Activated CD4-positive, alpha-beta T cell treated with anti-CD3 and anti-CD28 coated beads, Interleukin-2, amount 10 ng/mL, durations not matched to agents 24 days and 14 days (primary cell): ENCODE data around the gene ZMYND8. TPM values are rescaled to one million over a fixed set of nuclear protein-coding genes. Genes with fewer than 3 reads are reported as not detected.

Experiments
- DNase-seq: peaks from one replicate; pipeline ENCODE4 v3.0.0; 2022
- H3K27ac Mint-ChIP-seq: one replicate; pipeline ENCODE4 v1.8.0; 2022; ENCODE audit warnings: mild to moderate bottlenecking, mixed read lengths
- H3K27me3 Mint-ChIP-seq: one replicate; pipeline ENCODE4 v1.8.0; 2022; ENCODE audit warnings: mixed read lengths
- H3K36me3 Mint-ChIP-seq: one replicate; pipeline ENCODE4 v1.8.0; 2022; ENCODE audit warnings: low read depth, mild to moderate bottlenecking, mixed read lengths
- H3K4me1 Mint-ChIP-seq: one replicate; pipeline ENCODE4 v1.8.0; 2021; ENCODE audit warnings: mixed read lengths
- H3K4me3 Mint-ChIP-seq: one replicate; pipeline ENCODE4 v1.8.0; 2022; ENCODE audit warnings: mild to moderate bottlenecking, moderate library complexity, mixed read lengths
- H3K9me3 Mint-ChIP-seq: one replicate; pipeline ENCODE4 v1.8.0; 2021; ENCODE audit warnings: mixed read lengths
- intact Hi-C: fragments of 100-400 bp; cut with micrococcal nuclease; formaldehyde crosslinking; loops from one replicate; pipeline ENCODE4 v1.15.1; 2023
- total RNA-seq: library from RNA; stranded (reverse); gene quantifications from 2 replicates; pipeline ENCODE4 v1.2.3, GENCODE V29; 2022

Gene ZMYND8
- total RNA-seq, 1 donor from 2014 or later, result 38.1 TPM

- H3K4me3 Mint-ChIP-seq, result no peak overlapping the region
- H3K36me3 Mint-ChIP-seq, result no peaks in the 10 kb centered on the region
- DNase-seq, result no peak
- no peaks in the 10 kb centered on the region for H3K9me3 Mint-ChIP-seq
- H3K27ac Mint-ChIP-seq, result no peak overlapping the region
- intact Hi-C loops, result no loop called here
- no peaks in the 10 kb centered on the region for H3K27me3 Mint-ChIP-seq
- peaks cover 37% of the 10 kb centered on the region for H3K4me1 Mint-ChIP-seq
Observed at GRCh38 chr20:47361057-47361915, 4.8 kb upstream of the ZMYND8 start.

DNA sequence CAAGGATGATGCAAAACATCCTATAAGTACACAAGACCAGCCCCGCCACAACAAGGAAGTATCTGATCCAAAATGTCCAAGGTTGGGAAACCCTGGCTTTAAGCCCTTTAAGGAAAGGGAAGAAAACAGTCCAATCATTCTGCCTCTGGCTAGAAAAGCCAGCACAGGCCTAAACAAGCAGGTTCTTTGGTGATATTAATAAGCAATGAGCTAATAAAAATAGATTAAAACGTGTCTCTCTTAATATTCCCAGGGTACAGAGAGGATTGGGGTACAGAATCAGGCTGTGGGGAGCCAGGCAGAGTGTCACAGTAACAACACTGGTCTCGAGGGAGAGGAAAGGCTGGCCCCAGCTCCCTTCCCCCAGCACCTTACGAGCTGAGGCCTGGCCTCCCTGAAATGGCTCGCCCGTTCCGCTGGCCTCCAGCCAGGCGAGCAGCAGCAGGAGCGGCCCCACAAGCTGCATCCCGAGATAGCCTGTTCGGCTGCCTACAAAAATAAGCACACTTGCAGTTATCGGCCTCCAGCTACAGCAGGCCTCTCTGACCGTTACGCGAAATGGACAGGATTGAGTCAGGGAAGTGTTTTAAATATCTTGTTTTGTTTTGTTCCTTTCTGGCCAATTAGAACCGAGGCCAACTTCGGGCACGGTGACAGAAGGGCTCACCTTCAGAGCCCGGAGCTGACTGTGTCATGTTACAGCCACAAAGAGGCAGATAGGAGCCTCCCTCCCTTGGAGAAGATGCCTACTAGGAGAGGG, 4.0 kb upstream of the ZMYND8 start:
- Mint-ChIP-seq H3K27ac (no peak overlapping the region), H3K36me3 (peaks cover 4% of the 10 kb centered on the region), H3K4me3 (no peak overlapping the region), H3K4me1 (peaks cover 41% of the 10 kb centered on the region), H3K9me3 (no peaks in the 10 kb centered on the region), H3K27me3 (no peaks in the 10 kb centered on the region)
- no peak for DNase-seq
- intact Hi-C loops, result no loop called here

DNA sequence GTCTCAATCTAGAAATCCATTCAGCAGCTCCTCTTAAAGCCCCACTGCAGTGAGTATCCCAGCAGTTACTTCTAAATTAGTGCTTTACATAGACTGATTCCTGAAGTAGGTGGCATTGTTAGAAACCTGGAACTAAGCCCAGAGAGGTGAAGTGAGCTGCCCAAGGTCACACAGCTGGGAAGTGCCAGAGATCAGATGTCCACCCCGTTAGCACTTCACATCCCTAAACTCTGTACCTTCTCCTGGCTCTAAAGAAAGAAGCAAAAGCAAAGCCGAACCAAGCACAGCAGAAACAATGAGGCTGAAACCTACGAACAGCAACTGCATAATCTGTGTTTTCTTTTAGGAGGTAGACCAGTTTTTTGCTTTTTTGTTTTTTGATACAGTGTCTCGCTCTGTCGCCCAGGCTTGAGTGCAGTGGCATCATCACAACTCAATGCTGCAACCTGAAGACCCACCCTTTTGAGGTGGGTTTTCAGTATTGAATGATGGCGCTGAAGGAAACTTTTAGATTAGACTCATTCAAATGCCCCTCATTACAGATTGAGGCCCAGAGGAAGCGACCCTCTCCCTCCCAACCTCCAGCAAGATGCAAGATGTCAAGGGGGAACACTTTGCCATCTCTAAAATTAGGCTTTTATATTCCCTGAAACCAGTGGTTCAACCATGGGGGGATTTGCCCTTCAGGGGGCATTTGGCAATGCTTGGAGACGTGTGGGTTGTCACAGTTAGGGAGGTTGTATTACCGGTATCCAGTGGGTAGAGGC, 3.2 kb upstream of the ZMYND8 start:
- Mint-ChIP-seq H3K9me3 (no peaks in the 10 kb centered on the region), H3K27me3 (no peaks in the 10 kb centered on the region), H3K4me1 (peaks cover 35% of the 10 kb centered on the region), H3K36me3 (peaks cover 7% of the 10 kb centered on the region), H3K4me3 (no peak overlapping the region), H3K27ac (peak overlapping the region; percentile 76)
- DNase-seq, result no peak
- intact Hi-C loops, result loop anchor here (5.0 kb wide), 3 partner anchors 42 to 672 kb away; partner anchors contain the start of genes NCOA3 and TP53RK

GRCh38 chr20:47358672-47359529, 2.4 kb upstream of the ZMYND8 start:
- peaks cover 13% of the 10 kb centered on the region for H3K36me3 Mint-ChIP-seq
- peak; percentile 62 for DNase-seq
- H3K9me3 Mint-ChIP-seq, result no peaks in the 10 kb centered on the region
- no peaks in the 10 kb centered on the region for H3K27me3 Mint-ChIP-seq
- intact Hi-C loops, result loop anchor here (5.0 kb wide), 3 partner anchors 42 to 672 kb away; partner anchors contain the start of genes NCOA3 and TP53RK
- H3K27ac Mint-ChIP-seq, result peak overlapping the region; percentile 76
- H3K4me3 Mint-ChIP-seq, result peak overlapping the region; percentile 38
- peaks cover 35% of the 10 kb centered on the region for H3K4me1 Mint-ChIP-seq

DNA sequence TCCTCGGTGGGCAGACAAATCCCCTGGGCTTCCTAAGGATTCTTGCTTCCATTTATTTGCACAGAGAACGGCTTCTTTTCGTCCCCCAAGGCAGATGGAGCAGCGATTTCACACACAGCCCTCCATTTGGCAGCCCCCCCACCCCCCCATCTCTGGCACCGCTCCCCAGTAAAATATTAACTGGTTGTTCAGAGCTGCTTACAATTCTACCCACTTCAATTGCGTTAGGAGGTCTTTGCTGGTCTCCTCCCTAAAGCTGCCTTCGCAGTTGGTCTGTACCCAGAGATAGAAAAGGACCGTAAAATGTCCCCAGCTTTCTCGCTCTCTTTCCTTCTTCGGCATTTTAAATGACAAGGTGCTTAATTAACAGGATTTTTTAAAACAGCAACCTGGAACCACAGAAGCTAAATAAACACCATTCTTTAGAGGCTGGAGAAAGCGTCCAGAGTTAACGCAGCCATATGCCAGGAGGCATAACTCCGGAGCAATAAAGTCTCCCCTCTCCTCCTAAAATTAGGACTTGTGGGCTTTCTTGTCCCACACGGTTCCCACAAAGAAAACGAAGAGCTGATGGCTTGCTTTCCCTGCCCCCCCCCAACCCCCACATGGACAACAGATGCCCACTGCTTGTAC, 1.7 kb upstream of the ZMYND8 start:
- Mint-ChIP-seq H3K27me3 (no peaks in the 10 kb centered on the region), H3K36me3 (peaks cover 16% of the 10 kb centered on the region), H3K4me1 (peaks cover 35% of the 10 kb centered on the region), H3K27ac (peak overlapping the region; percentile 99), H3K4me3 (peak overlapping the region; percentile 91), H3K9me3 (no peaks in the 10 kb centered on the region)
- no peak for DNase-seq
- intact Hi-C loops, result loop anchor here (5.0 kb wide), 3 partner anchors 41 to 671 kb away; partner anchors contain the start of genes NCOA3 and TP53RK

DNA sequence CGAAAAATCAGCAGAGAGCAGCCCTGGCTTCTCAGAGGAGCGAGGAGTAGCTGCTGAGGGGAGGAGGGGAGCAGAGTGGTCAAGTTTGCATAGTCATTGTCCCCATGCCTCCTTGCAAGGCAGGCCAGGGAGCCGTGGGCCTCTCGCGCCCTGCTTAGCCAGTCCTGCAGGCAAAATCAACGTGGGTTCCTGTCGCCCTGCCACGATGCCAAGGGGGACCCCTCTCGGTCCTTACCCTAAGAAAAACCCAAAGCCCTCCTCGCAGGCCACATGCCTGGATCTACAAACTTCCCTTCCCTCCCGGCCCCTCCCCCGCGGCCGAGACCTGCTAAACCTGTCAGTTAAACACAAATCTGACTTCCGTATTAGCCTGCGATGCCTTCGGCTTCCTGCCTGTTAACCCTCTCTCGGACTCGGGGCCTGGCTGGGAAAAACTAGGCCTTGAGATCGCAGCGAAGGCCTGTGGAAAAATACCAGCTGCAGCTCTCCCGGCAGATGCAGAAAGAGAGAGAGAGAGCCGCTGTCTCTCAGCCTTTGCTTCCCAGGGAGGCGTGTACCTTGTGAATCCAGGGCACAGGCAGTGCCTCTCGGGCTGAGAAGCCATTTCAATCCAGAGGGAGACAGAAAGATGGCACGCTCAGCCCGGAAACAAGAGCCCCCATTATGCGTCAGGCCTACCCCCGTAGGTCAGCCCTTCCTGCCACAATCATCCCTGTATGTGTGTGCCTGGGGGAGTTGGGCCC, 968 bp upstream of the ZMYND8 start:
- Mint-ChIP-seq H3K4me3 (peak overlapping the region; percentile 91), H3K27me3 (no peaks in the 10 kb centered on the region), H3K36me3 (peaks cover 22% of the 10 kb centered on the region), H3K27ac (peak overlapping the region; percentile 99), H3K9me3 (no peaks in the 10 kb centered on the region), H3K4me1 (peaks cover 30% of the 10 kb centered on the region)
- peak; percentile 90 for DNase-seq
- intact Hi-C loops, result loop anchor here (5.0 kb wide), 3 partner anchors 40 to 670 kb away; partner anchors contain the start of genes NCOA3 and TP53RK

DNA sequence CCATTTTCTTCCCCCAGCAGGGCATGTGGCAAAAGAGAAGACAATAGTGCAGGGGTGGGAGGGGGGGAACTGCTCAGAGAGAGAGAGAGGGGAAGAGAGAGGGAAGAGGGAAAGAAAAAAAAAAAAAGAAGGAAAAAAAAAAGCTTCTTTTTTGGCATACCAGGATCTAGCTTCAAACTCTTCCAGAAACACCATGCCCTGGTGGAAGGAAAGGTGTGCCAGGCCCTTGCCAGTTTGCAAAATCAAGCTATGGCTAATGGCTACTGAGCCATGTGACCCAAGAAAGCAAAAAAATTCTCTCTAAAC, 326 bp downstream of the ZMYND8 start:
- no peaks in the 10 kb centered on the region for H3K9me3 Mint-ChIP-seq
- H3K36me3 Mint-ChIP-seq, result peaks cover 29% of the 10 kb centered on the region
- intact Hi-C loops, result loop anchor here (1.0 to 5.0 kb wide), 4 partner anchors 39 to 669 kb away; partner anchors contain the start of genes NCOA3 and TP53RK
- H3K4me3 Mint-ChIP-seq, result peak overlapping the region; percentile 91
- peak overlapping the region; percentile 99 for H3K27ac Mint-ChIP-seq
- DNase-seq, result no peak
- H3K27me3 Mint-ChIP-seq, result no peaks in the 10 kb centered on the region
- peaks cover 30% of the 10 kb centered on the region for H3K4me1 Mint-ChIP-seq

DNA sequence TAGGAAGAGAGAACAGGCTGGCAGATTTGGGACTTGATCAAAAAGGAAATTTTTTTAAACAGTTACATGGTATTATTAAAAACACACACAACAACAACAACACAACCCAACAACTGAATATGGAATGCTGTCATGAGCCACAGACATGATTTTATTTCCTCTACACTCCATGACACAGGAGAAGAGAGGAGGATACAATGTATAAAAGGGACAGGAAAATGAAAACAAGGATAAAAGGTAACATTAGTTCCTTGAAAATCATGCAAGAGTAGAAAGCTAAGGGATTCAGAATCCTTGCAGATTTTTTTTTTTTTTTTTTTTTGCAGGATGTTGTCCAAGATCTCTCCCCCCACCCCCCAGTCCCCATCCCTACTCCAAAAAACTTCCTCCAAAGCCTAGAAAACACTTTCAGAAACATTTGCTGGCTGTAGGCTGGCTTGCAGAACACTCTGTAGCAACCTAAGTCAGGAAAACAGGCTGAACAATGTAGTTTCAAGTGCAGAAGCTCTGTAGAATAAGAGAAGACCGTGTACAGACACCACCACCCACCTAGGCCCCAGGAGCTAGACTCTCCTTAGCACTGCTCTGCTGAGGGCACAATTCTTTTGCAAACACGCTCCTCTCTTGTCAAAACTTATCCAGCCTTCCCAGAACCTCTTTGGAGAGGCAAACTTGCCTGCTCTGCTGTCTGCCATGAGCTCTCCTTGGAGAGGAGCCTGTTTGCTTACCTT, 845 bp downstream of the ZMYND8 start:
- intact Hi-C loops, result loop anchor here (1.0 to 5.0 kb wide), 5 partner anchors 25 to 668 kb away; partner anchors contain the start of genes NCOA3 and TP53RK
- Mint-ChIP-seq H3K36me3 (peaks cover 29% of the 10 kb centered on the region), H3K9me3 (no peaks in the 10 kb centered on the region), H3K4me3 (peak overlapping the region; percentile 91), H3K27me3 (no peaks in the 10 kb centered on the region), H3K27ac (peak overlapping the region; percentile 99), H3K4me1 (peaks cover 30% of the 10 kb centered on the region)
- peak; percentile 69 for DNase-seq

GRCh38 chr20:47354714-47355488, 1.6 kb downstream of the ZMYND8 start:
- peak; percentile 64 for DNase-seq
- Mint-ChIP-seq H3K36me3 (peaks cover 29% of the 10 kb centered on the region), H3K27ac (peak overlapping the region; percentile 99), H3K4me1 (peaks cover 30% of the 10 kb centered on the region), H3K27me3 (no peaks in the 10 kb centered on the region), H3K4me3 (peak overlapping the region; percentile 91), H3K9me3 (no peaks in the 10 kb centered on the region)
- intact Hi-C loops, result loop anchor here (2.0 to 5.0 kb wide), 4 partner anchors 26 to 668 kb away; partner anchors contain the start of genes NCOA3 and TP53RK

DNA sequence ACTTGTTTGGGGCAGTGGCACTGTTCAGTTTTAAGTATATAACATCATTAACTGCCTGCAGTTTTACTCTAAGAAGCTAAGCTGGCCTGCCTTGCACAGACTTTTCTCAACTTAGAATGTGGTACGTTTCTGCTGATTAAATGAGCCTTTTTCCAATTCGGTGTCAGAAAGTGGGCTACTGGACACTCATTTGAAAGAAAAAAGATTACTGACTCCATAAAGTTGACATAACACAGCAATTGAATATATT, 2.1 kb downstream of the ZMYND8 start:
- H3K9me3 Mint-ChIP-seq, result no peaks in the 10 kb centered on the region
- peak overlapping the region; percentile 91 for H3K4me3 Mint-ChIP-seq
- intact Hi-C loops, result loop anchor here (2.0 kb wide), 1 partner anchor 26 kb away; no protein-coding TSS in a partner anchor
- peak overlapping the region; percentile 99 for H3K27ac Mint-ChIP-seq
- DNase-seq, result no peak
- no peaks in the 10 kb centered on the region for H3K27me3 Mint-ChIP-seq
- H3K36me3 Mint-ChIP-seq, result peaks cover 29% of the 10 kb centered on the region
- H3K4me1 Mint-ChIP-seq, result peaks cover 30% of the 10 kb centered on the region
